GM12878 (cell line): ENCODE measurements around the gene CHD5. TPM values are rescaled to one million over a fixed set of nuclear protein-coding genes. Genes with fewer than 3 reads are reported as not detected.

Experiments
- ATAC-seq: fragments of 200-7000 bp; cut with Tn5 transposase; 3 replicates; pipeline ENCODE4 v1.9.1; 2020; ENCODE audit warnings: mild to moderate bottlenecking, moderate library complexity
- BruUV-seq: library from RNA; stranded (reverse); fragments of 400-500 nt; replicated peaks from 2 replicates; lab custom pipeline; 2021; lab: Mats Ljungman, UMichigan
- CTCF ChIA-PET: fragments of 300-600 bp; sonication (Branson Sonifier 250); formaldehyde crosslinking; extraction: SDS; loops from one replicate; lab custom pipeline; 2021; ENCODE audit warnings: inconsistent platforms; lab: Yijun Ruan, JAX
- POLR2A ChIA-PET: fragments of 350-600 bp; formaldehyde crosslinking; extraction: SDS; loops from one replicate; lab custom pipeline; 2021; ENCODE audit warnings: inconsistent platforms; lab: Charles Lee
- RAD21 ChIA-PET: fragments of 300-600 bp; sonication (Branson Sonifier 250); formaldehyde crosslinking; loops from one replicate; lab custom pipeline; 2023; ENCODE audit warnings: antibody characterized with exemption; ENCODE audit not compliant: unreplicated experiment; lab: Charles Lee
- SMC1A ChIA-PET: fragments of 300-600 bp; sonication (Branson Sonifier 250); formaldehyde crosslinking; loops from one replicate; lab custom pipeline; 2023; ENCODE audit not compliant: unreplicated experiment, uncharacterized antibody; lab: Charles Lee
- DNase-seq: peaks from one replicate; pipeline ENCODE4 v3.0.0-alpha.2; 2011; ENCODE audit warnings: low read depth, low spot score
- FAIRE-seq: peaks from 3 replicates; lab custom pipeline; 2011; peaks lifted over from hg19 to GRCh38; lab: Jason Lieb, UNC
- H2AFZ ChIP-seq: 2 replicates; pipeline ENCODE4 v1.6.0; 2011; ENCODE audit warnings: low read depth, low read length, control low read depth; ENCODE audit not compliant: control insufficient read depth
- H3K27ac ChIP-seq: 2 replicates; pipeline ENCODE4 v1.5.1; 2011; ENCODE audit warnings: control low read depth; ENCODE audit not compliant: control insufficient read depth, insufficient read depth
- H3K27me3 ChIP-seq, 2 experiments: replicated peaks in 1 of 2; 2 replicates each; pipeline versions ENCODE4 v1.6.0 to v1.6.1; 2011; ENCODE audit warnings: low read length in 1 of 2; ENCODE audit not compliant: control insufficient read depth in 2 of 2, insufficient read depth in 2 of 2
- H3K36me3 ChIP-seq, 2 experiments: 2 replicates each; pipeline ENCODE4 v1.5.1; 2011; ENCODE audit warnings: low read length in 1 of 2; ENCODE audit not compliant: control insufficient read depth in 2 of 2, insufficient read depth in 2 of 2
- H3K4me1 ChIP-seq: 2 replicates; pipeline ENCODE4 v1.6.1; 2011; ENCODE audit warnings: mild to moderate bottlenecking, low read length, moderate library complexity, mixed read lengths; ENCODE audit not compliant: control insufficient read depth, insufficient read depth
- H3K4me2 ChIP-seq: 2 replicates; pipeline ENCODE4 v1.6.0; 2011; ENCODE audit warnings: control low read depth; ENCODE audit not compliant: control insufficient read depth, insufficient read depth
- H3K4me3 ChIP-seq: fragments of 200-600 bp; sonication (generic); 2 replicates; pipeline ENCODE4 v1.5.1; 2016
- H3K79me2 ChIP-seq: 2 replicates; pipeline ENCODE4 v1.6.0; 2011; ENCODE audit warnings: low read length; ENCODE audit not compliant: control insufficient read depth, insufficient read depth
- H3K9ac ChIP-seq: 2 replicates; pipeline ENCODE4 v1.8.0; 2011; ENCODE audit warnings: low read length, control low read depth, mixed read lengths; ENCODE audit not compliant: control insufficient read depth, insufficient read depth
- H3K9me3 ChIP-seq: replicated peaks from 3 replicates; pipeline ENCODE4 v1.5.1; 2011; ENCODE audit warnings: mild to moderate bottlenecking, low read length; ENCODE audit not compliant: control insufficient read depth, insufficient read depth
- H4K20me1 ChIP-seq: 2 replicates; pipeline ENCODE4 v1.6.0; 2011; ENCODE audit not compliant: control insufficient read depth, insufficient read depth
- BMI1 ChIP-seq: fragments of 450-650 bp; IDR thresholded peaks from 2 replicates; pipeline ENCODE4 v1.6.1; 2016; ENCODE audit warnings: mild to moderate bottlenecking, moderate library complexity, borderline replicate concordance
- FOXK2 ChIP-seq: fragments of 450-650 bp; IDR thresholded peaks from 2 replicates; pipeline ENCODE4 v1.6.1; 2017; ENCODE audit warnings: mild to moderate bottlenecking, moderate library complexity
- GATAD2B ChIP-seq: fragments of 450-650 bp; conservative IDR thresholded peaks from 2 replicates; pipeline ENCODE4 v1.6.1; 2017; ENCODE audit warnings: low read depth, mild to moderate bottlenecking, moderate library complexity
- JUNB ChIP-seq: IDR thresholded peaks from 2 replicates; pipeline ENCODE4 v1.6.1; 2016; ENCODE audit warnings: antibody characterized with exemption, mild to moderate bottlenecking
- KDM1A ChIP-seq: fragments of 200-600 bp; sonication (generic); IDR thresholded peaks from 2 replicates; pipeline ENCODE4 v1.6.1; 2016; ENCODE audit warnings: borderline replicate concordance
- KLF5 ChIP-seq: fragments of 450-650 bp; IDR thresholded peaks from 2 replicates; pipeline ENCODE4 v1.6.1; 2014; ENCODE audit warnings: mild to moderate bottlenecking; ENCODE audit not compliant: partially characterized antibody
- NBN ChIP-seq: fragments of 450-650 bp; IDR thresholded peaks from 2 replicates; pipeline ENCODE4 v1.6.1; 2016
- NFXL1 ChIP-seq: fragments of 450-650 bp; IDR thresholded peaks from 2 replicates; pipeline ENCODE4 v1.6.1; 2017; ENCODE audit warnings: antibody characterized with exemption, mild to moderate bottlenecking, borderline replicate concordance
- NFYA ChIP-seq: IDR thresholded peaks from 2 replicates; pipeline ENCODE4 v1.6.1; 2011; ENCODE audit warnings: low read depth, mild to moderate bottlenecking, low read length, improper control_type of control experiment, borderline replicate concordance
- NFYB ChIP-seq: IDR thresholded peaks from 2 replicates; pipeline ENCODE4 v1.6.1; 2011; ENCODE audit warnings: low read depth, mild to moderate bottlenecking, low read length, improper control_type of control experiment, moderate library complexity; ENCODE audit not compliant: insufficient read depth
- PAX5 ChIP-seq: IDR thresholded peaks from 2 replicates; pipeline ENCODE4 v1.6.1; 2011; ENCODE audit warnings: low read depth, low read length, borderline replicate concordance
- POLR2A ChIP-seq: IDR thresholded peaks from 2 replicates; pipeline ENCODE4 v1.6.1; 2011; ENCODE audit warnings: low read depth, mild to moderate bottlenecking, low read length
- RFX5 ChIP-seq: IDR thresholded peaks from 2 replicates; pipeline ENCODE4 v1.6.1; 2011; ENCODE audit warnings: low read depth, low read length, improper control_type of control experiment
- SRF ChIP-seq, 2 experiments: IDR thresholded peaks; 2 replicates each; pipeline ENCODE4 v1.6.1; 2011; ENCODE audit warnings: low read depth in 2 of 2, low read length in 2 of 2, mild to moderate bottlenecking in 1 of 2, moderate library complexity in 1 of 2
- SUZ12 ChIP-seq: fragments of 200-600 bp; sonication (generic); IDR thresholded peaks from one replicate; pipeline ENCODE4 v1.6.1; 2018; ENCODE audit warnings: antibody characterized with exemption, mild to moderate bottlenecking; ENCODE audit not compliant: unreplicated experiment
- ZNF207 ChIP-seq: fragments of 450-650 bp; IDR thresholded peaks from 2 replicates; pipeline ENCODE4 v1.6.1; 2014; ENCODE audit warnings: antibody characterized with exemption, mild to moderate bottlenecking, borderline replicate concordance
- WGBS: methylation state at CpG from one replicate; pipeline ENCODE4 v1.1.6; 2016; ENCODE audit warnings: low lambda C conversion rate; ENCODE audit not compliant: insufficient replicate concordance, insufficient coverage; ENCODE audit errors: missing lambda C conversion rate; 5-methylcytosine and 5-hydroxymethylcytosine counted together
- in situ Hi-C: fragments of 300-500 bp; cut with MboI; formaldehyde crosslinking; loops from 9 replicates; pipeline ENCODE4 v1.14.3; 2018; ENCODE audit warnings: mixed read lengths
- intact Hi-C: fragments of 100-400 bp; cut with micrococcal nuclease; formaldehyde crosslinking; loops from one replicate; pipeline ENCODE4 v1.14.2; 2022; ENCODE audit not compliant: unreplicated experiment
- polyA plus RNA-seq, 11 experiments: library from polyadenylated mRNA; depleted of rRNA in 4 of 11; unstranded in 6 of 11; stranded (reverse) in 5 of 11; fragments of >200 nt; fragmentation: Nextera tagmentation in 4 of 11; fragmentation: Illumina TruSeq in 1 of 11; extraction: Ambion mirVana in 4 of 11; extraction: Trizol in 1 of 11; gene quantifications; 1 replicate in 1 of 11; 2 replicates in 10 of 11; pipeline versions ENCODE4 v1.2.1 to v1.2.3, GENCODE V29; 2011 to 2016; ENCODE audit warnings: inconsistent platforms in 2 of 11, missing spikeins in 2 of 11, low read depth in 1 of 11
- total RNA-seq, 4 experiments: library from RNA; depleted of rRNA in 3 of 4; stranded (reverse); fragments of >200 nt in 3 of 4; fragmentation: Illumina TruSeq in 1 of 4; extraction: Trizol in 1 of 4; gene quantifications; 2 replicates each; pipeline versions ENCODE4 v1.2.1 to v1.2.3, GENCODE V29; 2013 to 2021
- TF ChIP-seq, protein P1 (sequence below): IDR thresholded peaks from 2 replicates; pipeline ENCODE4 v1.6.1; 2011; ENCODE audit warnings: borderline replicate concordance, low read depth, mild to moderate bottlenecking, moderate library complexity, mixed read lengths, low read length; ENCODE audit not compliant: insufficient read depth; ENCODE audit errors: extremely low read length
- TF ChIP-seq, protein P2 (sequence below): fragments of 450-650 bp; IDR thresholded peaks from 2 replicates; pipeline ENCODE4 v1.6.1; 2016; ENCODE audit warnings: mild to moderate bottlenecking
- TF ChIP-seq, protein P3 (sequence below): fragments of 150-350 bp; IDR thresholded peaks from 2 replicates; pipeline ENCODE4 v1.6.1; 2014; ENCODE audit warnings: mild to moderate bottlenecking, low read depth, low read length

CHD5 gene
- total and polyA plus RNA-seq, 10 of the 15 experiments (the other 5 are each of a cell fraction or from before 2014, with no cell fraction given): 0.03 to 0.49 (median 0.13) TPM; not detected in 3

GRCh38 chr1:6129313-6129712 is 50.8 kb downstream of the CHD5 start:
- WGBS: 9% methylated on average over 9 of the region's 9 CpGs
- POLR2A ChIA-PET: no interaction called here
- ATAC-seq (no peak), FAIRE-seq (no peak), DNase-seq (no peak)
- in situ Hi-C loops (no loop called here), intact Hi-C loops (no loop called here)
- Histone ChIP-seq H3K36me3 (no peaks in the 10 kb centered on the region), H3K4me2 (no peak overlapping the region), H4K20me1 (no peaks in the 10 kb centered on the region), H3K9ac (no peak overlapping the region), H3K4me1 (no peaks in the 10 kb centered on the region), H2AFZ (no peak overlapping the region), H3K9me3 (no peaks in the 10 kb centered on the region; the same call in 2 of the 3 replicates), H3K79me2 (no peaks in the 10 kb centered on the region), H3K27ac (no peak overlapping the region), H3K27me3 (no peaks in the 10 kb centered on the region), H3K4me3 (no peak overlapping the region)
- CTCF ChIA-PET: no interaction called here
- TF ChIP-seq JUNB: no peak
- no peak for TF ChIP-seq KDM1A
- TF ChIP-seq NFYA: no peak
- TF ChIP-seq, protein P1, sequence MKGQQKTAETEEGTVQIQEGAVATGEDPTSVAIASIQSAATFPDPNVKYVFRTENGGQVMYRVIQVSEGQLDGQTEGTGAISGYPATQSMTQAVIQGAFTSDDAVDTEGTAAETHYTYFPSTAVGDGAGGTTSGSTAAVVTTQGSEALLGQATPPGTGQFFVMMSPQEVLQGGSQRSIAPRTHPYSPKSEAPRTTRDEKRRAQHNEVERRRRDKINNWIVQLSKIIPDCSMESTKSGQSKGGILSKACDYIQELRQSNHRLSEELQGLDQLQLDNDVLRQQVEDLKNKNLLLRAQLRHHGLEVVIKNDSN: no peak
- no peak for TF ChIP-seq KLF5
- no peak for TF ChIP-seq NFXL1
- TF ChIP-seq NFYB: no peak
- no peak for TF ChIP-seq PAX5
- TF ChIP-seq SRF (IDR thresholded peaks at IDR 0.05; ENCODE audit: low read depth in 2 of 2, low read length in 2 of 2): no peak
- TF ChIP-seq GATAD2B: no peak
- TF ChIP-seq FOXK2: no peak
- no peak for TF ChIP-seq ZNF207
- no peak for TF ChIP-seq POLR2A
- no peak for TF ChIP-seq NBN
- no peak for TF ChIP-seq BMI1
- TF ChIP-seq, protein P2, sequence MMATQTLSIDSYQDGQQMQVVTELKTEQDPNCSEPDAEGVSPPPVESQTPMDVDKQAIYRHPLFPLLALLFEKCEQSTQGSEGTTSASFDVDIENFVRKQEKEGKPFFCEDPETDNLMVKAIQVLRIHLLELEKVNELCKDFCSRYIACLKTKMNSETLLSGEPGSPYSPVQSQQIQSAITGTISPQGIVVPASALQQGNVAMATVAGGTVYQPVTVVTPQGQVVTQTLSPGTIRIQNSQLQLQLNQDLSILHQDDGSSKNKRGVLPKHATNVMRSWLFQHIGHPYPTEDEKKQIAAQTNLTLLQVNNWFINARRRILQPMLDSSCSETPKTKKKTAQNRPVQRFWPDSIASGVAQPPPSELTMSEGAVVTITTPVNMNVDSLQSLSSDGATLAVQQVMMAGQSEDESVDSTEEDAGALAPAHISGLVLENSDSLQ: no peak
- no peak for TF ChIP-seq SUZ12
- TF ChIP-seq, protein P3, sequence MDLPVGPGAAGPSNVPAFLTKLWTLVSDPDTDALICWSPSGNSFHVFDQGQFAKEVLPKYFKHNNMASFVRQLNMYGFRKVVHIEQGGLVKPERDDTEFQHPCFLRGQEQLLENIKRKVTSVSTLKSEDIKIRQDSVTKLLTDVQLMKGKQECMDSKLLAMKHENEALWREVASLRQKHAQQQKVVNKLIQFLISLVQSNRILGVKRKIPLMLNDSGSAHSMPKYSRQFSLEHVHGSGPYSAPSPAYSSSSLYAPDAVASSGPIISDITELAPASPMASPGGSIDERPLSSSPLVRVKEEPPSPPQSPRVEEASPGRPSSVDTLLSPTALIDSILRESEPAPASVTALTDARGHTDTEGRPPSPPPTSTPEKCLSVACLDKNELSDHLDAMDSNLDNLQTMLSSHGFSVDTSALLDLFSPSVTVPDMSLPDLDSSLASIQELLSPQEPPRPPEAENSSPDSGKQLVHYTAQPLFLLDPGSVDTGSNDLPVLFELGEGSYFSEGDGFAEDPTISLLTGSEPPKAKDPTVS: no peak
- no peak for TF ChIP-seq RFX5
- RAD21 ChIA-PET: no interaction called here
- no TSS peak for BruUV-seq
- SMC1A ChIA-PET: no interaction called here
